GM18867 (cell line): Measurements from ENCODE around the gene S100A3.

Source experiments
- ATAC-seq: cut with Tn5 transposase; IDR thresholded peaks from one replicate; pipeline ENCODE4 v1.9.1; 2021; ENCODE audit warnings: mild to moderate bottlenecking, moderate library complexity; ENCODE audit not compliant: unreplicated experiment

The S100A3 gene

DNA sequence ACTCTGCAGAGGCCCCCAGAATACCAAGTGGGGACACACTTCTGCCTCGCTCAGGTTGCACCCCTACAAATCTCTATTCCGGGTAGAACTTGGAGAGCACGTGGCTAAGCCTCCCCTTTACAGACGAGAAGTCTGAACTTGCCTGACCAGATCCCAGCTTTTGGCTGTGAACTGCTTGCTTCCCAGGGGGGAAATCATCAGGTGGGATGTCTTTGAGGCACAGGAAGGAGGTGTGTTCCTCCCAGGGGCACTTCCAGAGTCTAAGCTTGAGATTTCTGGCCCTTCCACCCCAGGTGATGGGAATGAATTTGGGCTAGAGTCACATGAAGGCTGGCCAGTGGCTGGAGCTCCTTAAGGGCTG lies 1.3 kb upstream of the S100A3 start:
- no peak for ATAC-seq

DNA sequence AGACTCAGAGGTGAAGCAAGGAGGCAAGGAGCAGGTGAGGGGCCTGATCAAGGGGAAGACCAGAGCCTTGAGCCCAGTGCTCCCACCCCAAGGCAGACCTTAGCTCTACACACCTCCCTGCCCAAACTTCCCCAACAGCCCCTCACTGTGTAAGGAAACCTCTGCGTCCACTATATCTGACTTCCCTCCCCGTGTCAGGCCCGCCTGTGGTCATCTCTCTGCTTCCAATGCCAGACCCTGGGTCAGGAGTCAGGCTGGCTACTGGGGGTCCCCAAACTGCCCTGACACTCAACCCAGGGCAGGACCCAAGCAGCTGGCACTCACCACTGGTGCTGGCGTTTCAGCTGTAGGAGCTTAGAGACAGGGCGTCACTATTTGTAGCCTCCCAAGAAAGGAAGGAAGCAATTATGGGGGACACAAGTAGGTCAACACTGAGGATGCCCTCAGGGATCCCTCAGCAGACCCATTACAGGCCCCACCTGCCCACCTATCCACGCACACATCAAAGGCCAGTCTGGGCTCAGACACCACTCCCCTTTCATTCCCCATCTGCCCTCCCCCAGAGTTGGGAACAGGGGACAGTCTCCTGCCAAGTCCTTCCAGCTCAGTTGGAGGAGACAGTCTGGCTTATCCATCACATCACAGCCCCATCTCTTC lies 811 bp upstream of the S100A3 start:
- ATAC-seq, result no peak

DNA sequence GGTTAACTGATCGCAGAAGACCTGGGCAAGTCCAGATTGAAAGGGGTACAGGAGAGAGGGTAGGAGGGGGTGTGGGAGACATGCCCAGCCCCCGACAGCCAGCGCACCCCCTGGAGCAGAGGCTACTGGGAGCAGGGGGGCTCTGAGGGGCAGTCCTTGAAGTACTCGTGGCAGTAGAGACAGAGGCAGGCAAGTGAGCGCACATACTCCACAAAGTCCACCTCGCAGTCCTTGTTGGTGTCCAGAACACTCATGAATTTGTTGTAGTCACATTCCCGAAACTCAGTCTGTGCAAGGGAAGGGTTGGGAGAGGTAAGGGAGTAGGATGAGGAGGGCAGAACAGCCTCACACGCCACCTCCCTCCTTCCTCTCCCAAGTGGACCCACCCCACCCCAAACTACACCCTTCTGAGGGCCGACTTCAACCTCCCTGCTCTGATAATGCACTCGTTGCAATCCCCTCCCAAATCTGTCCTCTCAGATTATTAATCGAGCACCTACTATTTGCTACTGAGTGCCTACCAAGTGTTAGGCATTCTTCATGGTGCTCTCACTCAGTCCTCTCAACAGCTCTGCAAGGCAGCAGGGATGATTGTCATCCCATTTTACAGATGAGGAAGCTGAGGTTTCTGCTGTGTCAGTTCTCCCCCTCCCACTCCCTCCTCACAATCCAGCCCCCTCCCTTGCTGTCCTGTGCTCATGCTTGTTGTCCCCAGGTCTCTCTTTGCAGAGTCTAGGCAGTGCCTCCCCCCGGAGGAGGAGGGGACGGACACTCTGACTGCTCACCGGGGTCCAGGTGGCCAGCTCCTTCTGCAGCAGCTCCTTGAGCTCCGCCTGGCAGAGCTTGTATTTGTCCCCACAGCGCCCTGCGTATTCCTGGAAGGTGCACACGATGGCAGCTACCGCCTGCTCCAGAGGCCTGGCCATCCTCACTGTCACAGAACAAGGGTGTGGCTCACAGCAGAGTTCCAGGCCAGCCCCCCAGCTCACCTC lies 1.2 kb downstream of the S100A3 start:
- ATAC-seq, result no peak

DNA sequence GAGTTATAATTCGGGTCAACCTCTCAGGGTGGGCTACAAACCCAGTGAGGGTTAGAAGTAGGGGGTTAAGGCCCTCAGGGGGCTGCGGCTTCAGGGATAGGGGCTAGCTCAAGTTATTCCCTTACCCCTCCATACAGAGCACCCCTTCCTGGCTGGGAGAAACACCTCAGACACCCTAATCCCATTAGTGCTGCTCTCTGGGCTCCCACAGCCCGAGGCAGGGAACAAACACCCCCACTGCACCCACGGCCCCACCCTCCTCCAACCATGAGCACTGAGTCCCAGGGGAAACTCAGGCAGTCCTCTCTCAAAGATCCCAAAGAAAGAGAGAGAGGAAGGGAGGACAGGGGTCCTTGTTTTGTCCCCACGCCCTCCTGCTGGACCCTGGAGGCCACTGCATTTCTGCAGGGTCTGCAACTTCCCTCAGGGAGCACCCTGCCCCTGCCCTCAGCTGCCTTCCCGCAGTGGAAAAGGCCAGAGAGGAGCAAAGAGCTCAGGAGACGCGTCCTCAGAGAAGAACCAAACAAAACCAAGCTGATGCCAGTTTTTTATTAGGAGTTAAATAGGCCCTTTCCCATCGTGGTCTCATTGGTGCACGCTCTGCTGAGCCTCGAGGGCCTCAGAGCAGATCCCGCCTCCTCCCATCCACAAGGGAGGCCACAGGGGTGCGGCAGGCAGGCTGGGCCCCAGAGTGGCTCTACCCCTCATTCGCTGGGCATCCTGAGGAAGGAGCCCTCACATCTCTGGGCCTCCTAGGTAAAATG lies 2.1 kb downstream of the S100A3 start:
- ATAC-seq, result no peak

DNA sequence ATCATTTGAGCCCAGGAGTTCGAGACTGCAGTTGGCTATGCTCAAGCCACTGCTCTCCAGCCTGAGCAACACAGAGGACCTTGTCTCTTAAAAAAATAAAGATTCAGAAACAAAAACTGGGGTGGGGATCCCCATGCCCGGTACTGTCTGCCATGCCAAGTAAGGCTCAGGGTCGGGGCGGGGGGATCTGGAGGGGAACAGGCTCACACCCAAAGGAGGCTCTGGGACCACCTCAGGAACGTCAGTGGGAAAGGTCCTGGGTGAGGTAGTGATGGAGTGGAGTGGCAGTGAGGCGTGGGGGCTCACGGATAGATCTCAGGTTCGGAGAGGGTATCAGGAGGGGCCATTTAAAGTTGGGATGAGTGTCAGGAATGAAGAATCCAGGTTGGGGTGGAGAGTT lies 2.7 kb downstream of the S100A3 start:
- no peak for ATAC-seq

DNA sequence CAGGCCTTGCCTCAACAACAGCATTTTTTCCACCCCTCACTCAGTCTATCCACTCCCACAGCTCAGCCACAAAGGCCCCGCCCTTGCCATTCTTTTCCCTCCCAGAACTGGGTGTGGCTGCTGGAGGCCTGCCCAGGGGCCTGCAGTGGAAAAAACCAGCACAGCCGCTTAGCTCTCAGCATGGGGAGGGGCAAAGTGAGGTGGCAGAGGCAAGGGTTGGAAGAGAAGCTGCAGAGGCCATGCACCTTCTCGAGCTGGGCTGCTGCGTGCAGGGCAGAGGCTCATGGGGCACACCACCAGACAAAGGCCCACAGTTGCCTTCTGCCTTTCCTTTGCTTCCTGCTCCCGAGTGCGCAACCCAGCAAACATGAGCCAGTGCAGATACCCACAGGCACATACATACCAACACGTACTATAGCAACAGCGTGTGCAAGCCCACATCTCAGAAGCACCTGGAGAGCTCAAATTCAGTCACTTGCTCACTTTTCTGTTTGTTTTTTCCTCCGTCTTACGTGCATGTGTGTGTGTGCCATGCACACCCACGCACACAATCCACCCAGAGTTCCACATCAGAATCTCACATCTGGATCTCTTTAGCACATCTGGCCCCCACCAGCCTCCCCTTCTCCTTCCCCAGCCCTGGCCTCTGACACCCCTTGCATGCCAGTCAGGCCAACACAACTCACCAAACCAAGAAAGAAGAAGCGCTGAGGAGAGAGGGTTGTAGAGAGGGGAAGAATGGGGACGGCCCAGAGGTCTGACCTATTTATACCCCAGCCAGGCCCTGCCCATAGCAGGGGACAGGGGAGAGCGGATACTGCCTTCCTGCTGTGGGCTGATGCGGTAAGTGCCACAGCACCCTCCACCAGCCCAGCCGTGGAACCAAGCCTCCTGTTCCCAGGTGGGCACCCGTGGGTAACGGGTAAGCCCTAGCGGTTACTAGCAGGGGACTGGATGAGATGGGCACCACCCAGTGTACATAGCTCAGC lies 3.7 kb downstream of the S100A3 start, which contains the start of gene S100A4:
TSS of gene S100A4 (minus strand) at position 740 of the 989 bp plus-strand sequence. CDS start 1,012 bp downstream, outside the sequence.
- peak; percentile 38 for ATAC-seq

DNA sequence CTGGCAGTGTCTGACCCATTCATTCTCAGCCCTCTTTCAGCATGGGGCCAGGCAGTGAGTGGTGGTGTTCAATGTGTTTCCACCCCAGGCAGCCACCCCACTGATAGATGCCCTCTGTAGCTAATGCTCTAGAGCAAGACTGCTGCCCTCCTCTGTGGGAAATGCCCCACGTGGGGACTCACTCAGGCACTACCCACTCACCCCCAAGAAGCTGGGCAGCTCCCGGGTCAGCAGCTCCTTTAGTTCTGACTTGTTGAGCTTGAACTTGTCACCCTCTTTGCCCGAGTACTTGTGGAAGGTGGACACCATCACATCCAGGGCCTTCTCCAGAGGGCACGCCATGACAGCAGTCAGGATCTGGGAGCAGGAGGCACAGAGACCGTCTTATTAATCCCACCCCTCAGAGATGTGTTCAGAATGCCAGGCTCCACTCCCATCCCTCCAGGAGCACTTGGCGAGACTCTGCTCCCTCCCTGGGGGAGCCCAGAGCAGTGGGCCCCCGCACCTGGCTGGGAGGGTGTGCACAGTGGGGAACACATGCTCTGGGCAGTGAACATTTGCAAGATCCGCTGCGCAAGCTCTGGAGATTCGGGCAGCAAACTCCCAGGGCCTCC lies 4.5 kb downstream of the S100A3 start:
- no peak for ATAC-seq

DNA sequence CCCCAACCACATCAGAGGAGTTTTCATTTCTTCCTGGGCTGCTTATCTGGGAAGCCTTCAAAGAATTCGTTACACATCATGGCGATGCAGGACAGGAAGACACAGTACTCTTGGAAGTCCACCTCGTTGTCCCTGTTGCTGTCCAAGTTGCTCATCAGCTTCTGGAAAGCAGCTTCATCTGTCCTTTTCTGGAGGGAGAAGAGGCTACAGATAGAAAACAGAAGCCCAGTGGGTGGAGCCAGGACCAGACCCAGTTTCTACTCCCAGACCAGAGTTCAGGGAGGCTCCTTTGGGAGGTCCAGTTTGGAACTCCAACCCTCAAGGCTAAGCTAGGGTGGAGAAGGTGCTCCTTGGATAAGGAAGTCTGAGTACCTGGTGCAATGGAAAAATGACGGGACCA lies 5.3 kb downstream of the S100A3 start:
- no peak for ATAC-seq

DNA sequence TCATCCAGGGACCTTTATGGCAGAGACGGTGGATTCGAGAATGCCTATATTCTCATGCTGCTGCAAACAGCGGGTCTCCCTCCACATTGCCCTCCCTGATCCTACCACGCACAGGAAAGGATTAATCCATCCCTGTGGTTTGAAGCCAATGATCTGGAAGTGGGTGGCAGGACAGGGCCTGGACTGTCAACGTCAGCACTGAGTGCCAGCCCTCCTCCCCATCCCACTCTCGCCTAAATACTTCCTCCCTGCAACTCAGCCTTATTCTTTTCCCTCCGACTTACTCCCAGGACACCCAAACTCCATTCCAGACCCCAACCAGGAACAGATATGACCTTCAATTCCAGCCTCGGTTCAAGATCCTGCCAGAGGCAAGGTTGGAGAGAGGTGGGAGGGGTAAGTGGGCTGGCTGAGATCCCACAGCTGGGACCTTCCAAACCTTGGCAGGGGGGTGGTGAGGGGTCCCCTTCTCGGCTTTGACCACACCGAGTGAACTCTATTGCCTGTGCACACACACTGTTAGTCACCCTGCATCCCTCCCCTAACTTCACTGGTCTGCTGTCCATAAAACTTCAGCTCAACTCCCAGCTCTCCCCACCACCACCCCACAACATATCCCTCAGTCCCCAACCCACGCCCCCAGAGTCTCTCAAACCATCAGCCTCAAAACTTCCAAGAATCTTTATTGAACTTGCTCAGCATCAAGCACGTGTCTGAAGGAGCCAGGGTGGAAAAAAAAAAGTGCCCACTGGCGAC lies 5.9 kb downstream of the S100A3 start:
- ATAC-seq, result no peak

DNA sequence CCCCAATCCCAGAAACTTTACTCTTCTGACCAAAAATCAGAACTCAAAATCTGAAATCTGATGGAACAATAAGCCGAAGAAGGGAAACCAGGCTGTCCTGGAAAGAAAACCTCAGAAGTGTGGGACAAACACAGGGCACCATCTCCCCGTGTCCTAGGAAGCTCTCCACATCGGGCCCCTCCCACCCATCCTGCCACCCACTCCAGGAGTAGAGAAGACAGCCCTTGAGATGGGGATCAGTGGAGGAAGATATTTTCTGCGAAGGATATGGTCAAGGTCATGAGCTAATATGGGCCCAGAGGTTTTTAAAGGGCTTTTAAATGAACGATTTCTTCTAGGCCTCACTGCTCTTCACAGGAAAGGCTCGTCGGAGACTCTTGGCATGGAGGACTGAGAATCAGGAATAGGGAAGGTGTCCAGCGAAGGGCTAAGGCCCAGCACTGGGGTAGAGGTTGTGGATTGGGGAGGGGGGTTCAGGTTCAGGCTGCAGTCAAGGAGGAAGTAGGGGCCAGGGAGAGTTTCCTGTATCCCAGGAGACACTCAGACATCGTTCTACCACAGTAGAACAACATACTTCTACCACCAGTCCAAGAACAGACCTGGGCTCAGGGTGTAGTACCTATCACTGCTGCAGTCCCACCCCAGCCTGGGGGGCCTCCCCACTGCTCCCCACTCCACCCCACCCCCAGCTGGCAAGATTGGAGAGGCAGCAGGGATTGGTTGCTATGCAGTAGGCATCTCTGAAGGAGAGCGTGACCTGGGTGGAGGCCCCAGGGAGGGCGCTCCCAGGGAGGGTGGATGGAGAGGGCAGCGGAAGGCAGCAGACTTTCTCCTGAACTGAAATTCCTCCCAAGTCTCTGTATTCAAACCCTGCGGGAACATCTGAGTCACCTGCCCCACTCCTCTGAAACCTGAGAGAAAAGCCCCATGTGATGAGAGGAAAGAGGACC lies 7.1 kb downstream of the S100A3 start:
- ATAC-seq, result no peak

DNA sequence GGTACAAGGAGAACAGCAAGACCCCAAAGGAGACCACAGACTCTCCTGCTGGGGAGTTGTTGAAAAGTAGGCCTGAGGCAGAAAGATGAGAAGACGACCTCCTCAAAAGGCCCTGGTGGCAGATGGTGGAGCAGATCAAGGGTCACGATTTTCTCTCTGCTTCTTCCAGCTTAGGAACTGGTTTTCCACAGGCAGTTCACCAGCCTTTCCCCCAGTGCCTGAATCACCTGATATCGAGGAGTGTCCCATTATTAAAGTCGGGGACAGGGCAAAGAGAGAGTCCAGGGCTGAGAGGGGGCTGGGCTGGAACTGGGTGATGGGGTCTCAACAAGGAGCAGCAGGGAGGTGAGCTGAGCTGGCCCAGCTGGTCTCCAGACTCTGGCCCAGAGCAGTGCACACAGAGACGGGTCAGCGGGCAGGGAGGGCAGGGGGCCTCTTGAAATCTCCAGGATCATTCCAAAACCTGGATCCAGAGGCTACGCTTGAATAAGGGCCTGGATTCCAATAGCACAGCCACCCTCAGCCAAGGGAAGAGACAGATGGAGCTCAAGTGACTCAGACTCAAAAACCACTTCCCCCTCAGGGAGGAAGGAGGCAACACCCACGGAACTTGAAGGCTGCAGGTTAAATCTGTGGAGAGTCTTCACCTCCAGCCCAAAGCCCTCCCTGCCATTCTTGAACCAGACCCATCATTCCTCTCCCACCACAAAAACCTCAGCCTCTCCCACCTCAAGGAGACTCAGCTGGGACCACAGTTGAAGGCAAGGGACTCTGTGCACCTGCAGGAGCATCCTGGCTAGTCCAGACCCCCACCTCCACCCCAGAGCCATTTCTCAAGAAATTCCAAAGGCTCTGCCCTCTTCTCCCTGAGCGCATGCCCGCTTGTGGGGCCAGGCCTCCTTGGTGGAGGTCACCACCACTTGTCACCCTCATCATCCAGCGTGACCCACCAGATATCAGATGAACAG lies 8.4 kb downstream of the S100A3 start, which contains the start of gene S100A5:
TSS of gene S100A5 (minus strand) at position 541 of the 968 bp plus-strand sequence. CDS start 743 bp downstream, outside the sequence.
- ATAC-seq, result no peak

DNA sequence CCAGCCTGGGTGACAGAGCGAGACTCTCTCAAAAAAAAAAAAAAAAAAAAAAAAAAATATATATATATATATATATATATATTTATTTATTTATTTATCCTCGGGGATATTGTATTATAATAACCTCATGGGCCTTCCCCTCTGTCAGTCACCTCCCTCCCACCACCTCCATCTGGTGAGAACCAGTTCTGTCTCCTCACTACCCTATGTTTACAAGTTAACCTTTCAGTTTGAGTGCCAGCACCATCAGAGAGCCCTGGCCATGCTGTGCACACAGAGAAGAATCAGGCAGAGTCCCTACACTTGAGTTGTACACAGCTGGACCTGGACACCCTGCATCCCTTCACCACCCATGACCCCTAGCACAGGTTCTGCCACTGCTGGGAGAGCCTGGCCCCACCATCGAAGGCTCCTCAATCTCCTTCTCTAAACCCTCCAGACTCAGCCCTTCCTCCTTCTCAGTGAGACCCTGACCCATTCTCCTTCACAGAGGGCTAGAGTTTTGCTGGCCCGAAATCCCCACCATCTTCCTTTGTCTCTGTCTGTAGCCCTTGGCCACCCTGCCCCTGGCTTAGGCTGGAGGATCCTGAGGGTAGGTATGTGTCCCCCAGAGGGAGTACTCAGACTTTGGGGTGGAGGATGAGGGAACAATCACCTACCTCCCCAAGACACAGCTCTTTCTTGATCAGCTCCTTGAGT lies 9.5 kb downstream of the S100A3 start:
- ATAC-seq, result no peak

DNA sequence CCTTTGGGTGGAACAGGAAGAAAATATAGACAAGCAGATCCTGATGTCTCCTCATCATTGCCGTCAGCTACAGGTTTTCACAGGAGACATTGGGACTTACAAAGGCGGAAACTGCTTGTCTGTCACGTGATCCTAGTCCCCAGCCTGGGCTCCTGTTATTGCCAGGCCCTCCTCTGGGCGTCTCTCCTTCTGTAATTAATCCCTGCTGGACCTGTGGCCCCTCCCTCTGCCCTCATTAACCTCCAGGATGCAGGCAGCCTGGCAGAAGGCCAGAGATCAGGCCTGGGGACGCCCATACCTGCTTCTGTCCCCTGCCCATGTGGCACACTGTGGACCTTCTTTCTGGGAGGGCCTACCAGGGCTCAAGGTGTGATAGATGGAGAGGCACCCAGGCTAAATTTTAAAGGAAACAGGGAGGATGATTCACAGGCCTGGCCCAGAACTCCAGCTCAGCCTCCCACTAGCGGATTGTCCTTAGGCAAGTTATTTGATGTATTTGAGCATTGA lies 10.7 kb downstream of the S100A3 start:
- ATAC-seq, result no peak

DNA sequence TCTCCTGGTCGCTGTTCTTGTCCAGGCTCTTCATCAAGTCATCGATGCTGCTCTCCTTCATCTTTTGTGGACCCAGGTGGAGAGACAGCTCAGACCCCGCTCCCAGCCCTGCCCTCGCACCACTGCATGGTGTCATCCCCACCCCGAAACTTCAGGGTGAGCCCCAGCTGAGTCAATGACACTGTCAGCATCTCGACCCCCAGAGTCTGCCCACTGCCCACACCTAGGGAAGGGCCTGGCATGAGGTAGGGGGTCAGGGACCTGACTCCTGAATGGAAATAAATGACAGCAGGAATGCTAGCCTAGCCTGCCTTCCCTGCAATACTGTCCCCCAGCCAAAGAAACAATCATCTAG lies 11.7 kb downstream of the S100A3 start:
- no peak for ATAC-seq

DNA sequence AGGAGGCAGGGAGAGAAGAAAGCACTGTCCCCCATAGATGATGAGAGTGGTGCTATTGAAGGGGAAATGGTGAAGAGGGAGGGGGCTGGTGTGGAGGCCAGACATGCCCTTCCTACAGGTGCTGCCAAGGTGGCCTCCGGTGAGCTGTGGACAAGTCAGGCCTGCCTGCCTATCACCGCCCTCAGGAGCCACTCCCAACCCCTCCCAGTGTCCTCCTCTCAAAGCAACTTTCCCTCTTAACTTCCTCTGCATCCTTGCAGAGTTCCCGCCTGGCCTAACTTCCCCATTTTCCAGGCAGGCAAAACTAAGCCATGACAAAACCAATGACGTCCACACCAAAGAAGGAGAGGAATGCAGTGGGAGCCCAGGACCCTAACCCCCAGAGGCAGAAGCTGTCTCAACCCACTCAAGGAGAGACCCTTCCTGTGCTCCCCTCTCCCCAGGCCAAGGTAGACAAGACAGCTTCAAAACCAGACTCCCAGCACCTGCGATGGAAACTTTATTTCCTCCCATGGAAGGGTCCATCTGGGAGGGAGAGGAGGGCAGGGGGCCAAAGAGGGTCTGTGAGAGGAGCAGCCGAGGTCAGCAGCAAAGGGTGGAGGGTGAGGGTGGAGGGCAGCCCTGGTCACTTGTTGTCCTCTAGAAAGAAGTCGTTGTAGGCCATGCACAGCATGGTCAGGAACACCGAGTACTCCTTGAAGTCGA lies 12.2 kb downstream of the S100A3 start:
- no peak for ATAC-seq
